H1 (cell line): ENCODE measurements around the gene ZFP36L2. TPM values are rescaled to one million over a fixed set of nuclear protein-coding genes. Genes with fewer than 3 reads are reported as not detected.

Experiments used
- CTCF ChIA-PET: fragments of 300-600 bp; sonication (Branson Sonifier 250); formaldehyde crosslinking; loops from one replicate; lab custom pipeline; 2021; ENCODE audit not compliant: partially characterized antibody; lab: Charles Lee
- POLR2A ChIA-PET: fragments of 300-600 bp; sonication (Branson Sonifier 250); formaldehyde crosslinking; loops from one replicate; lab custom pipeline; 2021; ENCODE audit warnings: inconsistent platforms; ENCODE audit not compliant: partially characterized antibody; lab: Charles Lee
- DNase-seq, 2 experiments: peaks; one replicate each; pipeline versions ENCODE4 v3.0.0 to v3.0.0-alpha.2; 2010 to 2022; ENCODE audit warnings: low spot score in 2 of 2, low read depth in 1 of 2, mixed read lengths in 1 of 2
- FAIRE-seq: peaks from 2 replicates; lab custom pipeline; 2011; peaks lifted over from hg19 to GRCh38; lab: Jason Lieb, UNC
- H2AFZ ChIP-seq: 2 replicates; pipeline ENCODE4 v1.8.1; 2012; ENCODE audit warnings: low read length, inconsistent platforms
- H2AK5ac ChIP-seq: 2 replicates; pipeline ENCODE4 v1.6.1; 2013; ENCODE audit warnings: low read depth, low read length
- H2BK120ac ChIP-seq: replicated peaks from 2 replicates; pipeline ENCODE3; 2013; ENCODE audit warnings: low read depth, low read length, inconsistent platforms
- H2BK12ac ChIP-seq: 2 replicates; pipeline ENCODE4 v1.6.1; 2013; ENCODE audit warnings: low read depth, low read length
- H2BK15ac ChIP-seq: 2 replicates; pipeline ENCODE4 v1.6.1; 2013; ENCODE audit warnings: low read length
- H2BK20ac ChIP-seq: 2 replicates; pipeline ENCODE4 v1.6.1; 2013; ENCODE audit warnings: low read length
- H2BK5ac ChIP-seq: 2 replicates; pipeline ENCODE4 v1.6.1; 2013; ENCODE audit warnings: low read depth, low read length
- H3K14ac ChIP-seq: 2 replicates; pipeline ENCODE4 v1.6.1; 2013; ENCODE audit warnings: inconsistent platforms; ENCODE audit not compliant: insufficient read length
- H3K18ac ChIP-seq: 2 replicates; pipeline ENCODE4 v1.6.1; 2013; ENCODE audit warnings: low read length; ENCODE audit errors: extremely low read depth
- H3K23ac ChIP-seq: 2 replicates; pipeline ENCODE4 v1.6.1; 2013; ENCODE audit warnings: inconsistent platforms; ENCODE audit not compliant: insufficient read length
- H3K23me2 ChIP-seq: 2 replicates; pipeline ENCODE4 v1.6.1; 2013; ENCODE audit warnings: low read depth, low read length
- H3K27ac ChIP-seq: 2 replicates; pipeline ENCODE4 v1.6.1; 2011; ENCODE audit warnings: low read depth, low read length, inconsistent platforms
- H3K27me3 ChIP-seq, 4 experiments: replicated peaks in 1 of 4; 1 replicate in 1 of 4; 2 replicates in 3 of 4; pipeline versions ENCODE4 v1.6.1 to v1.8.1; 2011 to 2013; ENCODE audit warnings: low read length in 3 of 4, mild to moderate bottlenecking in 3 of 4, inconsistent platforms in 2 of 4, mixed read lengths in 2 of 4, moderate library complexity in 1 of 4; ENCODE audit not compliant: control insufficient read depth in 3 of 4, insufficient read depth in 3 of 4; ENCODE audit errors: extremely low read depth in 1 of 4
- H3K36me3 ChIP-seq, 4 experiments: 2 replicates each; pipeline versions ENCODE4 v1.6.1 to v1.8.1; 2011 to 2013; ENCODE audit warnings: mild to moderate bottlenecking in 4 of 4, low read length in 3 of 4, moderate library complexity in 2 of 4, control low read depth in 1 of 4, inconsistent platforms in 1 of 4; ENCODE audit not compliant: insufficient read depth in 4 of 4, control insufficient read depth in 2 of 4
- H3K4ac ChIP-seq: replicated peaks from 2 replicates; pipeline ENCODE3; 2013; ENCODE audit warnings: low read length, low read depth, mixed read lengths, inconsistent platforms; ENCODE audit not compliant: insufficient read length
- H3K4me1 ChIP-seq, 4 experiments: replicated peaks in 1 of 4; 1 replicate in 1 of 4; 2 replicates in 3 of 4; pipeline versions ENCODE4 v1.6.1 to v1.8.1; 2011 to 2013; ENCODE audit warnings: low read length in 3 of 4, inconsistent platforms in 2 of 4, mixed read lengths in 1 of 4; ENCODE audit not compliant: insufficient read depth in 4 of 4, control insufficient read depth in 3 of 4
- H3K4me2 ChIP-seq, 2 experiments: 2 replicates each; pipeline versions ENCODE4 v1.6.1 to v1.8.1; 2011 to 2013; ENCODE audit warnings: low read depth in 2 of 2, low read length in 2 of 2, control low read depth in 1 of 2, inconsistent platforms in 1 of 2, mild to moderate bottlenecking in 1 of 2; ENCODE audit not compliant: insufficient read depth in 1 of 2
- H3K4me3 ChIP-seq, 4 experiments: fragments of 200-600, 300-600 bp in 1 of 4; sonication (generic), shearing (Covaris generic), sonication (Bioruptor Twin) in 1 of 4; 2 replicates each; pipeline versions ENCODE4 v1.5.1 to v1.8.1; 2011 to 2016; ENCODE audit warnings: low read length in 4 of 4, low read depth in 3 of 4, control low read depth in 2 of 4, inconsistent platforms in 2 of 4, mild to moderate bottlenecking in 2 of 4, mixed read lengths in 1 of 4, moderate library complexity in 1 of 4; ENCODE audit not compliant: insufficient read depth in 2 of 4; ENCODE audit errors: extremely low read depth in 1 of 4
- H3K56ac ChIP-seq: replicated peaks from 2 replicates; pipeline ENCODE3; 2013; ENCODE audit warnings: low read depth, mild to moderate bottlenecking, mixed read lengths, low read length, inconsistent platforms; ENCODE audit not compliant: insufficient read length
- H3K79me1 ChIP-seq: 2 replicates; pipeline ENCODE4 v1.6.1; 2013; ENCODE audit warnings: low read depth, low read length, control low read depth
- H3K79me2 ChIP-seq, 2 experiments: 2 replicates each; pipeline versions ENCODE4 v1.6.1 to v1.8.1; 2012 to 2013; ENCODE audit warnings: low read length in 2 of 2, mild to moderate bottlenecking in 2 of 2, inconsistent platforms in 1 of 2; ENCODE audit not compliant: insufficient read depth in 2 of 2, control insufficient read depth in 1 of 2
- H3K9ac ChIP-seq, 4 experiments: replicated peaks in 1 of 4; 1 replicate in 1 of 4; 2 replicates in 3 of 4; pipeline versions ENCODE4 v1.6.1 to v1.8.1; 2011 to 2013; ENCODE audit warnings: low read depth in 3 of 4, low read length in 3 of 4, control low read depth in 2 of 4, mild to moderate bottlenecking in 2 of 4, moderate library complexity in 2 of 4, inconsistent platforms in 1 of 4; ENCODE audit errors: extremely low read depth in 1 of 4
- H3K9me3 ChIP-seq, 2 experiments: 2 replicates each; pipeline versions ENCODE4 v1.6.1 to v1.8.1; 2012 to 2013; ENCODE audit warnings: mild to moderate bottlenecking in 2 of 2, moderate library complexity in 2 of 2, control low read depth in 1 of 2, inconsistent platforms in 1 of 2, low read depth in 1 of 2, low read length in 1 of 2, mixed read lengths in 1 of 2; ENCODE audit not compliant: insufficient read depth in 2 of 2
- H4K20me1 ChIP-seq, 2 experiments: replicated peaks in 1 of 2; 2 replicates each; pipeline versions ENCODE3 to v1.8.1; 2011 to 2013; ENCODE audit warnings: inconsistent platforms in 2 of 2, low read length in 2 of 2, mild to moderate bottlenecking in 1 of 2; ENCODE audit not compliant: insufficient read depth in 2 of 2, control insufficient read depth in 1 of 2
- H4K5ac ChIP-seq: 2 replicates; pipeline ENCODE4 v1.6.1; 2013; ENCODE audit warnings: low read length, low read depth, mixed read lengths, inconsistent platforms; ENCODE audit not compliant: insufficient read length
- H4K8ac ChIP-seq: 2 replicates; pipeline ENCODE4 v1.8.0; 2013; ENCODE audit warnings: mild to moderate bottlenecking, moderate library complexity, low read length, inconsistent platforms; ENCODE audit not compliant: insufficient read depth; ENCODE audit errors: extremely low read depth
- H4K91ac ChIP-seq: replicated peaks from 2 replicates; pipeline ENCODE3; 2013; ENCODE audit warnings: low read length, mixed read lengths, inconsistent platforms; ENCODE audit not compliant: insufficient read length
- BRCA1 ChIP-seq: IDR thresholded peaks from 2 replicates; pipeline ENCODE4 v1.6.1; 2012; ENCODE audit warnings: low read depth, low read length, improper control_type of control experiment
- NRF1 ChIP-seq: IDR thresholded peaks from 2 replicates; pipeline ENCODE4 v1.6.1; 2011; ENCODE audit warnings: mild to moderate bottlenecking, low read depth, low read length, improper control_type of control experiment
- PHF8 ChIP-seq: fragments of 200-600 bp; sonication (generic); conservative IDR thresholded peaks from 2 replicates; pipeline ENCODE4 v1.7.1; 2012; ENCODE audit warnings: low read depth, mild to moderate bottlenecking, inconsistent platforms, low read length, moderate library complexity
- TAF1 ChIP-seq: IDR thresholded peaks from 2 replicates; pipeline ENCODE4 v1.6.1; 2011; ENCODE audit warnings: mild to moderate bottlenecking, low read depth, low read length
- WGBS, 2 experiments: shearing (Covaris generic) in 1 of 2; methylation state at CpG; one replicate each; pipeline versions ENCODE4 v1.1.6 to v1.1.7; 2013 to 2015; ENCODE audit warnings: low lambda C conversion rate in 2 of 2, mixed read lengths in 2 of 2, inconsistent platforms in 1 of 2, low coverage in 1 of 2, missing lambda C conversion rate in 1 of 2; ENCODE audit not compliant: insufficient replicate concordance in 2 of 2, insufficient coverage in 1 of 2, insufficient read length in 1 of 2; ENCODE audit errors: extremely low coverage in 1 of 2, missing lambda C conversion rate in 1 of 2; 5-methylcytosine and 5-hydroxymethylcytosine counted together
- polyA plus RNA-seq, 7 experiments: library from polyadenylated mRNA; depleted of rRNA in 3 of 7; stranded (reverse) in 5 of 7; unstranded in 2 of 7; fragments of >200 nt in 5 of 7; fragments of 200-250 nt in 2 of 7; gene quantifications; 1 replicate in 5 of 7; 2 replicates in 1 of 7; 4 replicates in 1 of 7; pipeline versions ENCODE4 v1.2.1 to v1.2.3, GENCODE V29; 2011 to 2013; ENCODE audit warnings: missing spikeins in 2 of 7, mixed read lengths in 2 of 7
- total RNA-seq: library from RNA; stranded (reverse); fragmentation: NEBNext Ultra II Directional; extraction: Animal tissue kit (Norgen Biotek cat#: 25700); gene quantifications from 2 replicates; pipeline ENCODE4 v1.2.1, GENCODE V29; 2021

ZFP36L2 gene
- total and polyA plus RNA-seq, 2 of the 8 experiments (the other 6 are each of a cell fraction or from before 2014, with no cell fraction given), result 13.4 to 102 TPM

DNA sequence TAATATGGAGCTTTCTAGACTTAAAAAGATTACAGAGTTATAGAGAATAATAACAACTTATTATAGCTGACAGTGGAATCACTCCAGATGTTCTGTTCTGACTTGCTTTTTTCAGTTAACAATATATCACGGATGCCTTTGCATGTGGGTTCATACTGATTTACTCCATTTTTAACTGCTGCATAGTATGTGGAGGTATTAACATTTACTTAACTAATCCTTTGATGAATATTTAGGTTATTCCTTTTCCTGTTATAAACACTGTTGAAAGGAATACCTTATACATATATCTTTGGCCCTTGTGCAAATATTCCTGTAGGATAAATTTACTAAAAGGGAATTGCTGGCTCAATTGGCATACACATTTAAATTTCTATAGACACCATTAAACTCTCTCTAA lies 33.1 kb upstream of the ZFP36L2 start:
- H2BK15ac ChIP-seq, result no peak overlapping the region
- no peak overlapping the region for H4K8ac ChIP-seq
- H2BK5ac ChIP-seq, result no peak overlapping the region
- H3K4me2 ChIP-seq, result no peak overlapping the region
- CTCF ChIA-PET, result interaction anchor here (0.6 to 1.5 kb wide), 5 partner anchors 10 to 224 kb away, joined by 3 to 9 read pairs (median 4); no protein-coding TSS in a partner anchor
- H3K23ac ChIP-seq, result no peak overlapping the region
- DNase-seq, result no peak
- H3K4me1 ChIP-seq, result no peaks in the 10 kb centered on the region
- no peaks in the 10 kb centered on the region for H3K36me3 ChIP-seq
- H3K23me2 ChIP-seq, result no peaks in the 10 kb centered on the region
- no peak for FAIRE-seq
- no peak overlapping the region for H2BK12ac ChIP-seq
- no peaks in the 10 kb centered on the region for H3K27me3 ChIP-seq
- H3K9me3 ChIP-seq, result no peaks in the 10 kb centered on the region
- H2BK20ac ChIP-seq, result no peak overlapping the region
- H2AK5ac ChIP-seq, result no peak overlapping the region
- H3K18ac ChIP-seq, result no peak overlapping the region
- TF ChIP-seq TAF1, result no peak
- TF ChIP-seq BRCA1, result no peak
- TF ChIP-seq NRF1, result no peak
- TF ChIP-seq PHF8, result no peak
- H3K79me1 ChIP-seq, result no peaks in the 10 kb centered on the region
- H3K27ac ChIP-seq, result no peak overlapping the region
- no peak overlapping the region for H3K9ac ChIP-seq
- H3K56ac ChIP-seq, result no peak overlapping the region
- no peak overlapping the region for H4K5ac ChIP-seq
- 96% methylated on average over 1 of the region's 1 CpG; no CpG with 5 or more reads in 1 of the 2 experiments for WGBS, 2 experiments
- no peak overlapping the region for H2BK120ac ChIP-seq
- no peak overlapping the region for H3K4ac ChIP-seq
- H3K14ac ChIP-seq, result no peak overlapping the region
- H2AFZ ChIP-seq, result no peak overlapping the region
- no peaks in the 10 kb centered on the region for H4K20me1 ChIP-seq
- H3K4me3 ChIP-seq, result no peak overlapping the region
- H3K79me2 ChIP-seq, result no peaks in the 10 kb centered on the region
- no peak overlapping the region for H4K91ac ChIP-seq
- POLR2A ChIA-PET, result no interaction called here
